Testis (tissue), 3 donors: ENCODE results near the gene CATSPER1. TPM values are rescaled to one million over a fixed set of nuclear protein-coding genes. Genes with fewer than 3 reads are reported as not detected.

Experiments
- DNase-seq: peaks from one replicate; pipeline ENCODE4 v3.0.0-alpha.2; 2019
- H3K27ac ChIP-seq, 2 donors: fragments of 200-600 bp; sonication (generic); one replicate each; pipeline ENCODE4 v1.5.1; 2019
- H3K27me3 ChIP-seq: fragments of 200-600 bp; sonication (generic); one replicate; pipeline ENCODE4 v1.5.1; 2019
- H3K36me3 ChIP-seq: fragments of 200-600 bp; sonication (generic); one replicate; pipeline ENCODE4 v1.5.1; 2017; ENCODE audit warnings: low read depth; ENCODE audit errors: missing control alignments
- H3K4me1 ChIP-seq: fragments of 200-600 bp; sonication (generic); one replicate; pipeline ENCODE4 v1.5.1; 2019
- H3K4me3 ChIP-seq, 2 donors: fragments of 200-600 bp; sonication (generic); one replicate each; pipeline ENCODE4 v1.5.1; 2017 to 2019
- H3K9me3 ChIP-seq: fragments of 200-600 bp; sonication (generic); one replicate; pipeline ENCODE4 v1.5.1; 2017
- POLR2A ChIP-seq: fragments of 450-650 bp; IDR thresholded peaks from one replicate; pipeline ENCODE4 v1.6.1; 2017; ENCODE audit warnings: antibody characterized with exemption, mild to moderate bottlenecking, moderate library complexity
- WGBS, 2 donors: methylation state at CpG; one replicate each; pipeline ENCODE4 v1.1.5; 2018; 5-methylcytosine and 5-hydroxymethylcytosine counted together
- intact Hi-C: fragments of 100-400 bp; cut with DNase I; formaldehyde crosslinking; loops from one replicate; pipeline ENCODE4 v1.15.1; 2023; ENCODE audit warnings: low total_unique reads
- polyA plus RNA-seq: library from polyadenylated mRNA; stranded (reverse); fragments of 350-450 nt; fragmentation: Illumina TruSeq; extraction: RNeasy Lipid Tissue Mini Kit (QIAGEN cat#74804); gene quantifications from one replicate; pipeline ENCODE4 v1.2.3, GENCODE V29; 2014; ENCODE audit warnings: low read depth, low replicate concordance; ENCODE audit not compliant: insufficient read depth
- total RNA-seq, 2 donors: library from RNA; depleted of rRNA; stranded (reverse); fragments of >200 nt; gene quantifications; one replicate each; pipeline ENCODE4 v1.2.3, GENCODE V29; 2016
- TF ChIP-seq, protein P1 (sequence below), 3 experiments: fragments of 450-650 bp in 2 of 3; fragments of 200-600 bp in 1 of 3; sonication (generic) in 1 of 3; IDR thresholded peaks; one replicate each; pipeline ENCODE4 v1.5.1; 2016 to 2019; ENCODE audit warnings: antibody characterized with exemption in 3 of 3, mild to moderate bottlenecking in 2 of 3, moderate library complexity in 1 of 3

The CATSPER1 gene
- total and polyA plus RNA-seq, 3 donors from 2014 or later: 8.9 to 33.7 (median 12.5) TPM

DNA sequence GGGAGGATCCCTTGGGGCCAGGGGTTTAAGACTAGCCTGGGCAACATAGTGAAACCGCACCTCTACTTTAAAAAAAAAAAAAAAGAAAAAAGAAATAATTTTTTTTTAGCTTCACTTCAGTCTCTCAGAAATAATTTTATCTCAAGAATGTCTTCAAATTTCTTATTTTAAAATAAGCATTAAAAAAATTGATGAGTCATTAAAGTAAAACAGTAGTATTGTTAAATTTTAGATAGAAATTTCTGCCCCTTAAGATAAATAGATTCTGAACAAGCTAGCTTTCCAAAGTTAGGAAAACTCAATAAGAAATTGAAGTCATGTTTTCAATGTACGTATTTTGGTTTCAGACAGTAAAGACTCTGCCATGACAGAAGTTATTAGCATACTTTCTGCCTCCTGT is 36.1 kb upstream of the CATSPER1 start:
- Histone ChIP-seq H3K27me3 (no peaks in the 10 kb centered on the region), H3K4me3 (no peak overlapping the region), H3K4me1 (no peaks in the 10 kb centered on the region), H3K27ac (no peak overlapping the region), H3K36me3 (no peaks in the 10 kb centered on the region), H3K9me3 (no peaks in the 10 kb centered on the region)
- intact Hi-C loops: no loop called here
- DNase-seq: no peak
- WGBS, 2 donors: 91 to 93% methylated on average over 2 of the region's 2 CpGs
- TF ChIP-seq POLR2A: no peak
- TF ChIP-seq, protein P1, sequence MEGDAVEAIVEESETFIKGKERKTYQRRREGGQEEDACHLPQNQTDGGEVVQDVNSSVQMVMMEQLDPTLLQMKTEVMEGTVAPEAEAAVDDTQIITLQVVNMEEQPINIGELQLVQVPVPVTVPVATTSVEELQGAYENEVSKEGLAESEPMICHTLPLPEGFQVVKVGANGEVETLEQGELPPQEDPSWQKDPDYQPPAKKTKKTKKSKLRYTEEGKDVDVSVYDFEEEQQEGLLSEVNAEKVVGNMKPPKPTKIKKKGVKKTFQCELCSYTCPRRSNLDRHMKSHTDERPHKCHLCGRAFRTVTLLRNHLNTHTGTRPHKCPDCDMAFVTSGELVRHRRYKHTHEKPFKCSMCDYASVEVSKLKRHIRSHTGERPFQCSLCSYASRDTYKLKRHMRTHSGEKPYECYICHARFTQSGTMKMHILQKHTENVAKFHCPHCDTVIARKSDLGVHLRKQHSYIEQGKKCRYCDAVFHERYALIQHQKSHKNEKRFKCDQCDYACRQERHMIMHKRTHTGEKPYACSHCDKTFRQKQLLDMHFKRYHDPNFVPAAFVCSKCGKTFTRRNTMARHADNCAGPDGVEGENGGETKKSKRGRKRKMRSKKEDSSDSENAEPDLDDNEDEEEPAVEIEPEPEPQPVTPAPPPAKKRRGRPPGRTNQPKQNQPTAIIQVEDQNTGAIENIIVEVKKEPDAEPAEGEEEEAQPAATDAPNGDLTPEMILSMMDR (IDR thresholded peaks at IDR 0.05): no peak

DNA sequence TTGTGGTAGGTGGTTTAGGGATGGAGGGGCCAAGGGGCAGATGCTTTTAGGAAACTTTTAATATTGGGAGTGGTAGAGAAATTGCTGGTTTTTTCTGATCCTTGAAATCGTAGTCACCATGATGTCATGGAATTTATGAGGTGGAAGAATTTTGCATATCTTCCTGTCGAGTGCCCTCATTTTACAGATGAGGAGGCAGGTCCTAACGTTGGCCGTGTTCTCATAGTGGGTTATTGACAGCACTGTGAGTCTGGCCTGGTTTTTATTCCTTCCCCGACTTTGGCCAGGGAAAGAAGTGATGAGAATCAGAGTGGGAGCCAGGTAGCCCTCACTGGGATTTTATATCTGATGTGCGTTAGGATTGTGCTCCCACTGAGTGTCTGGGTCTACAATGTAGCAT is 35.0 kb upstream of the CATSPER1 start:
- intact Hi-C loops: no loop called here
- DNase-seq: no peak
- H3K9me3 ChIP-seq: no peaks in the 10 kb centered on the region
- H3K4me1 ChIP-seq: no peaks in the 10 kb centered on the region
- H3K27ac ChIP-seq: no peak overlapping the region
- WGBS, 2 donors: 86 to 88% methylated on average over 6 of the region's 6 CpGs
- H3K4me3 ChIP-seq: no peak overlapping the region
- H3K27me3 ChIP-seq: no peaks in the 10 kb centered on the region
- no peaks in the 10 kb centered on the region for H3K36me3 ChIP-seq
- TF ChIP-seq, protein P1 (IDR thresholded peaks at IDR 0.05): no peak
- TF ChIP-seq POLR2A: no peak

DNA sequence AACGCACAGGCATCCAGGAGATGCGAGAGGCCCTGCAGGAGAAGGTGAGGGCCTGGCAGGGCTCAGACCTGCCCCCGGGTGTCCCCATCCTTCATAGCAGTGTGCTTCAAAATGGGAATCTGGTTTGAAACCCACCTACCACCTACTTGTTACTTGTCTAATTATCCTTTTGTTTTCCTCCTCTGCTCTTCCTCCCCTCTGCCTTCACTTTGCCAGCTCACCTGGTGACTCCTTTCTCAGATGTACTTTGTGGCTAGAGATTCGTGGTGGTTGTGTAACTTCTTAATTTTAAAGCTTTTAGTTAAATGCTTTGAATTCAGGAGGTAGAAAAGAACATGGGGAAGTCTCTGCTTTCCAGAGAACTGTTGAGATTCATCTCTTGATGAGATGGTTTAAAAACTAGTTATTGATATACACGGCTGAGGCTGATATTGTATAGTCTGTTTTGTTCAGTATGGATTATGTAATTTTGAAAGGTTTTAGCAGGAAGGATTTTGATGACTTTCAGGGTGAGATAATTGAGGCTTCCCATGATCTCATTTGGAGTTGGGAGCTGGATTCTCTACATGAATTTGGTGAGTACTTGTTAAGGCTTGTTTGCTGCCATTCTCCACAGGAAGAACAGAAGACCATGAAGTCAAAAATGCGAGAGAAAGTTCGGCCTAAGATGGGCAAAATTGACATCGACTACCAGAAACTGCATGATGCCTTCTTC is 33.8 kb upstream of the CATSPER1 start:
- intact Hi-C loops: no loop called here
- H3K36me3 ChIP-seq: no peaks in the 10 kb centered on the region

DNA sequence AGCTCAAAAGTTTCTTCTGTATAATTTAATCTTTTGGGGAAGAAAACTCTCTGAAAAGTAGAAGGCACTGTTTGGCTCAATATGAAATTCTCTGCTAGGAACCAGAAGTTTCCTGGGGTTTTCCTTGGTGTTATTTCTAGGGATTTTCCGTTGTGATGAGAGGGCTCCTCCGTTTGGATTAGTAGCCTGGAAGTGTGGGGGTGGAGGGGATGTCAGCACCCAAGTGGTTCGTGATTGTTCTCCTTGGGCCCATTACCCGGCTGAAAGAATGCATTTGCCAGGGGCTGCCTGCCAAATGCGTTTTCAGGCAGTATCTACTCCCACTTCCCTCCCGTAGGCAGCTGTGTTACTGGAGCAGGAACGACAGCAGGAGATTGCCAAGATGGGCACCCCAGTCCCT is 30.2 kb upstream of the CATSPER1 start:
- no peak for TF ChIP-seq POLR2A
- TF ChIP-seq, protein P1 (IDR thresholded peaks at IDR 0.05): no peak
- no peaks in the 10 kb centered on the region for H3K27me3 ChIP-seq
- intact Hi-C loops: no loop called here
- H3K36me3 ChIP-seq: no peaks in the 10 kb centered on the region
- H3K9me3 ChIP-seq: no peaks in the 10 kb centered on the region
- peak; percentile 39 for DNase-seq
- H3K4me3 ChIP-seq: no peak overlapping the region
- WGBS, 2 donors: 54 to 60% methylated on average over 6 to 7 of the region's 7 CpGs
- no peak overlapping the region for H3K27ac ChIP-seq
- peaks cover 21% of the 10 kb centered on the region for H3K4me1 ChIP-seq

More for the DNA sequence above, 33.8 kb upstream of the CATSPER1 start:
- Histone ChIP-seq H3K27me3 (no peaks in the 10 kb centered on the region), H3K9me3 (no peaks in the 10 kb centered on the region), H3K4me1 (peaks cover 3% of the 10 kb centered on the region), H3K4me3 (no peak overlapping the region), H3K27ac (no peak overlapping the region)
- no peak for DNase-seq
- TF ChIP-seq, protein P1 (IDR thresholded peaks at IDR 0.05): no peak
- TF ChIP-seq POLR2A: no peak
- 76 to 78% methylated on average over 8 of the region's 8 CpGs for WGBS, 2 donors

DNA sequence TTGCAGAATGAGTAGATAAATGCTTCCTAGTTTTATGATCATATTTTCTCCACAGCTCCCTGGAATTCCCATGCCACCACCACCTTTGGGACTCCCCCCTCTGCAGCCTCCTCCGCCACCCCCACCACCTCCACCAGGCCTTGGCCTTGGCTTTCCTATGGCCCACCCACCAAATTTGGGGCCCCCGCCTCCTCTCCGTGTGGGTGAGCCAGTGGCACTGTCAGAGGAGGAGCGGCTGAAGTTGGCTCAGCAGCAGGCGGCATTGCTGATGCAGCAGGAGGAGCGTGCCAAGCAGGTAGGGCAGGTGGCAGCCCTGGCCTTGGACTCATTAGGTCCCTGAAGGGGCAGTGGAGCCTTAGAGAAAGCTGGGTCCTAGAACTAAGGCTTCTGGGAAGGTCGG is 28.7 kb upstream of the CATSPER1 start:
- no peaks in the 10 kb centered on the region for H3K27me3 ChIP-seq
- H3K27ac ChIP-seq: no peak overlapping the region
- WGBS, 2 donors: 85 to 88% methylated on average over 7 of the region's 7 CpGs
- no peak for DNase-seq
- no peak overlapping the region for H3K4me3 ChIP-seq
- no peaks in the 10 kb centered on the region for H3K36me3 ChIP-seq
- no peaks in the 10 kb centered on the region for H3K9me3 ChIP-seq
- intact Hi-C loops: no loop called here
- TF ChIP-seq, protein P1 (IDR thresholded peaks at IDR 0.05): no peak
- no peak for TF ChIP-seq POLR2A
- H3K4me1 ChIP-seq: peaks cover 31% of the 10 kb centered on the region
